Ureter (tissue), 1 donor: ENCODE measurements around the gene TSPOAP1. TPM values are rescaled to one million over a fixed set of nuclear protein-coding genes. Genes with fewer than 3 reads are reported as not detected.

Experiments used
- DNase-seq: peaks from one replicate; pipeline ENCODE4 v3.0.0-alpha.2; 2020; ENCODE audit warnings: low spot score
- total RNA-seq: library from RNA; stranded (reverse); gene quantifications from one replicate; pipeline ENCODE4 v1.2.4, GENCODE V29; 2023
- donor health status: DM: yes; HTN: yes; CAD: no.

Gene TSPOAP1
- total RNA-seq, 1 donor from 2014 or later = 21.0 TPM

- no peak for DNase-seq
Measured at GRCh38 chr17:58263773-58264172, 64.8 kb downstream of the TSPOAP1 start.

GRCh38 chr17:58262149-58262548, 66.4 kb downstream of the TSPOAP1 start:
- no peak for DNase-seq

- no peak for DNase-seq
Measured at GRCh38 chr17:58254803-58255202, 73.8 kb downstream of the TSPOAP1 start.

- no peak for DNase-seq
Measured at GRCh38 chr17:58253082-58253481, 75.5 kb downstream of the TSPOAP1 start.

- DNase-seq = no peak
Measured at GRCh38 chr17:58252141-58252540, 76.5 kb downstream of the TSPOAP1 start.

Other genes with a start within 250 kb of the TSPOAP1 start
- gene DYNLL2, start 245.4 kb downstream of the TSPOAP1 start, total RNA-seq = 52.3 TPM
- not detected for gene OR4D1, start 180.4 kb downstream of the TSPOAP1 start, total RNA-seq
- gene OR4D2, start 161.8 kb downstream of the TSPOAP1 start, total RNA-seq = not detected
- gene EPX, start 136.1 kb downstream of the TSPOAP1 start, total RNA-seq = not detected
- gene MKS1, start 109.5 kb downstream of the TSPOAP1 start, total RNA-seq = 28.7 TPM
- gene LPO, start 90.2 kb downstream of the TSPOAP1 start, total RNA-seq = not detected
- 0.23 TPM for gene MPO, start 47.9 kb downstream of the TSPOAP1 start, total RNA-seq
- 55.2 TPM for gene SUPT4H1, start 23.4 kb upstream of the TSPOAP1 start, total RNA-seq
- gene RNF43, start 88.7 kb upstream of the TSPOAP1 start, total RNA-seq = 19.1 TPM
- gene HSF5, start 159.6 kb upstream of the TSPOAP1 start, total RNA-seq = 0.18 TPM
- gene MTMR4, start 185.8 kb upstream of the TSPOAP1 start, total RNA-seq = 76.4 TPM